ENCODE results near the gene TPBGL.
A peak's percentile ranks its signal among the peaks of the same experiment; 100 is the strongest.

Gene TPBGL

GRCh38 chr11:75233754-75234172 lies 6.8 kb upstream of the TPBGL start:
- peak; percentile 44 for DNase-seq (ENCODE audit: extremely low spot score)
- TF ChIP-seq SUZ12 (IDR thresholded peaks at IDR 0.05) (no peak), SP1 (IDR thresholded peaks at IDR 0.05) (no peak), NFRKB (IDR thresholded peaks at IDR 0.05) (no peak), L3MBTL2 (conservative IDR thresholded peaks at IDR 0.05) (no peak), LEF1 (IDR thresholded peaks at IDR 0.05; ENCODE audit: borderline replicate concordance) (no peak), ELF4 (IDR thresholded peaks at IDR 0.05) (no peak), FOXK2 (IDR thresholded peaks at IDR 0.05) (no peak), ZNF384 (IDR thresholded peaks at IDR 0.05) (no peak), HDGF (IDR thresholded peaks at IDR 0.05; ENCODE audit: borderline replicate concordance) (no peak), CTBP1 (IDR thresholded peaks at IDR 0.05; ENCODE audit: borderline replicate concordance) (no peak), BHLHE40 (IDR thresholded peaks at IDR 0.05; ENCODE audit: borderline replicate concordance) (no peak)
- POLR2A ChIA-PET = no interaction called here
- CTCF ChIA-PET = interaction anchor here (0.8 kb wide), 1 partner anchor 13 kb away, joined by 4 read pairs; no protein-coding TSS in a partner anchor

- ChIA-PET CTCF (interaction anchor here (0.8 to 1.5 kb wide), 3 partner anchors 12 to 95 kb away, joined by 3 to 4 read pairs (median 3); no protein-coding TSS in a partner anchor), POLR2A (no interaction called here)
- no peak for DNase-seq (ENCODE audit: extremely low spot score)
- TF ChIP-seq CTBP1 (IDR thresholded peaks at IDR 0.05; ENCODE audit: borderline replicate concordance) (no peak), NFRKB (IDR thresholded peaks at IDR 0.05) (no peak), FOXM1 (IDR thresholded peaks at IDR 0.05; ENCODE audit: borderline replicate concordance) (no peak), SP1 (IDR thresholded peaks at IDR 0.05) (no peak), BHLHE40 (IDR thresholded peaks at IDR 0.05; ENCODE audit: borderline replicate concordance) (no peak), LEF1 (IDR thresholded peaks at IDR 0.05; ENCODE audit: borderline replicate concordance) (no peak)
These were observed 4.5 kb upstream of the TPBGL start for GRCh38 chr11:75236062-75236461.

GRCh38 chr11:75237050-75237449 lies 3.5 kb upstream of the TPBGL start:
- DNase-seq (ENCODE audit: extremely low spot score) = no peak
- ChIA-PET POLR2A (no interaction called here), CTCF (interaction anchor here (0.8 to 1.1 kb wide), 4 partner anchors 23 to 96 kb away, joined by 3 to 4 read pairs (median 3); no protein-coding TSS in a partner anchor)
- no peak for TF ChIP-seq LEF1 (IDR thresholded peaks at IDR 0.05; ENCODE audit: borderline replicate concordance)
- TF ChIP-seq CTBP1 (IDR thresholded peaks at IDR 0.05; ENCODE audit: borderline replicate concordance) = no peak
- TF ChIP-seq PKNOX1 (IDR thresholded peaks at IDR 0.05) = no peak
- no peak for TF ChIP-seq ARNT (IDR thresholded peaks at IDR 0.05)
- TF ChIP-seq BHLHE40 (IDR thresholded peaks at IDR 0.05; ENCODE audit: borderline replicate concordance) = no peak

GRCh38 chr11:75238595-75239440 lies 1.8 kb upstream of the TPBGL start:
- TF ChIP-seq ZNF384 (IDR thresholded peaks at IDR 0.05) (no peak), LEF1 (IDR thresholded peaks at IDR 0.05; ENCODE audit: borderline replicate concordance) (no peak), HDGF (IDR thresholded peaks at IDR 0.05; ENCODE audit: borderline replicate concordance) (no peak), BHLHE40 (IDR thresholded peaks at IDR 0.05; ENCODE audit: borderline replicate concordance) (no peak), L3MBTL2 (conservative IDR thresholded peaks at IDR 0.05) (no peak), CTBP1 (IDR thresholded peaks at IDR 0.05; ENCODE audit: borderline replicate concordance) (no peak), ELF4 (IDR thresholded peaks at IDR 0.05) (no peak), TARDBP (IDR thresholded peaks at IDR 0.05) (no peak), SP1 (IDR thresholded peaks at IDR 0.05) (no peak), SUZ12 (IDR thresholded peaks at IDR 0.05) (no peak), FOXA1 (IDR thresholded peaks at IDR 0.05) (no peak), FOXK2 (IDR thresholded peaks at IDR 0.05) (no peak)
- DNase-seq (ENCODE audit: extremely low spot score) = no peak
- ChIA-PET CTCF (interaction anchor here (4.7 kb wide), 1 partner anchor 97 kb away, joined by 45 read pairs; no protein-coding TSS in a partner anchor), POLR2A (no interaction called here)

GRCh38 chr11:75239531-75240290 lies 863 bp upstream of the TPBGL start:
- ChIA-PET CTCF (interaction anchor here (1.1 to 4.7 kb wide), 2 partner anchors 9 to 98 kb away, joined by 5 to 45 read pairs; no protein-coding TSS in a partner anchor), POLR2A (no interaction called here)
- TF ChIP-seq NFRKB (IDR thresholded peaks at IDR 0.05) = no peak
- no peak for TF ChIP-seq HDGF (IDR thresholded peaks at IDR 0.05; ENCODE audit: borderline replicate concordance)
- no peak for TF ChIP-seq ARNT (IDR thresholded peaks at IDR 0.05)
- TF ChIP-seq SP1 (IDR thresholded peaks at IDR 0.05) = no peak
- no peak for TF ChIP-seq BHLHE40 (IDR thresholded peaks at IDR 0.05; ENCODE audit: borderline replicate concordance)
- no peak for DNase-seq (ENCODE audit: extremely low spot score)

GRCh38 chr11:75241036-75241905 lies 697 bp downstream of the TPBGL start:
- TF ChIP-seq SP1 (IDR thresholded peaks at IDR 0.05) (no peak), HDGF (IDR thresholded peaks at IDR 0.05; ENCODE audit: borderline replicate concordance) (no peak), TARDBP (IDR thresholded peaks at IDR 0.05) (no peak), BHLHE40 (IDR thresholded peaks at IDR 0.05; ENCODE audit: borderline replicate concordance) (no peak), FOXM1 (IDR thresholded peaks at IDR 0.05; ENCODE audit: borderline replicate concordance) (no peak), CTBP1 (IDR thresholded peaks at IDR 0.05; ENCODE audit: borderline replicate concordance) (no peak), L3MBTL2 (conservative IDR thresholded peaks at IDR 0.05) (no peak), ARNT (IDR thresholded peaks at IDR 0.05) (0 out of 2 replicates have a peak, but pooled peaks have one; percentile 13)
- peak; percentile 96 for DNase-seq (ENCODE audit: extremely low spot score)
- ChIA-PET POLR2A (interaction anchor here (0.6 to 1.5 kb wide), 3 partner anchors 87 to 166 kb away, joined by 3 to 4 read pairs (median 3); no protein-coding TSS in a partner anchor), CTCF (interaction anchor here (0.5 to 4.7 kb wide), 21 partner anchors 7 to 834 kb away, joined by 3 to 45 read pairs (median 4); no protein-coding TSS in a partner anchor)

Data from HEK293T (cell line).